Measurements from ENCODE around the gene BAHCC1. TPM values are rescaled to one million over a fixed set of nuclear protein-coding genes. Genes with fewer than 3 reads are reported as not detected.

The BAHCC1 gene
- total and polyA plus RNA-seq, 10 of the 15 experiments (the other 5 are each of a cell fraction or from before 2014, with no cell fraction given), result 0.03 to 0.14 (median 0.11) TPM; not detected in 6

DNA sequence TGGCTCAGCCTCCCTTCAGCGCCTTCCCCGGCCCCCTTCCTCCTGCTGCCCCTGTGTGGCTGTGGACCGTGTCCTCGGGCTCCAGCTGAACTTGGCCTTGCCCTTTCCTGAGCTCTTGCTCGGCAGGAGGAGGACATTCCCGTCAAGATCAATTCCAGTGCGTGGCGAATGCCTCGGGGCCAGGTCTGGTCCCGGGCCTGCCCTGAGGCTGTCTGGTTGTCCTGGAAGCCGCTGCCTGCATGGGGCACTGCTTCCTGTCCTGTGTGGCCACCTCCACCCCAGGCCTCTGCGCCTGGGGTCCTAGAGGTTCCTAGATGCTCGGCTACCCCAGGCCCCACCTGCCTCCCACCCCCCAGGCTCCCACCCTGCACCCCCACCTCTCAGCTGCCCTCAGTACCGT is 12.8 kb downstream of the BAHCC1 start:
- intact Hi-C loops (cut with micrococcal nuclease; ENCODE audit: unreplicated experiment), result no loop called here
- ATAC-seq (no peak), DNase-seq (ENCODE audit: low read depth, low spot score) (no peak), FAIRE-seq (no peak)
- H3K27me3 ChIP-seq (replicated peaks in 1 of 2; ENCODE audit: control insufficient read depth in 2 of 2, insufficient read depth in 2 of 2, low read length in 1 of 2), result peaks cover 0 to 2% of the 10 kb centered on the region in 2 experiments; a peak in 2 of 4 replicates
- H3K4me2 ChIP-seq (ENCODE audit: control insufficient read depth, insufficient read depth), result no peak overlapping the region
- WGBS (ENCODE audit: insufficient coverage, insufficient replicate concordance, low lambda C conversion rate, missing lambda C conversion rate), result 31% methylated on average over 13 of the region's 14 CpGs
- no peaks in the 10 kb centered on the region for H3K9me3 ChIP-seq (replicated peaks; ENCODE audit: control insufficient read depth, insufficient read depth, low read length)
- RAD21 ChIA-PET (ENCODE audit: unreplicated experiment), result no interaction called here
- SMC1A ChIA-PET (ENCODE audit: uncharacterized antibody, unreplicated experiment), result no interaction called here
- no peak overlapping the region for H3K27ac ChIP-seq (ENCODE audit: control insufficient read depth, insufficient read depth)
- H3K79me2 ChIP-seq (ENCODE audit: control insufficient read depth, insufficient read depth, low read length), result no peaks in the 10 kb centered on the region
- H4K20me1 ChIP-seq (ENCODE audit: control insufficient read depth, insufficient read depth), result no peaks in the 10 kb centered on the region
- CTCF ChIA-PET, result no interaction called here
- H2AFZ ChIP-seq (ENCODE audit: control insufficient read depth, low read depth, low read length), result no peak overlapping the region
- POLR2A ChIA-PET, result no interaction called here
- H3K36me3 ChIP-seq (ENCODE audit: control insufficient read depth in 2 of 2, insufficient read depth in 2 of 2, low read length in 1 of 2), result no peaks in the 10 kb centered on the region
- in situ Hi-C loops (cut with MboI), result no loop called here
- no TSS peak for BruUV-seq (replicated peaks)
- TF ChIP-seq MAX (IDR thresholded peaks at IDR 0.05; ENCODE audit: low read depth, low read length), result no peak
- TF ChIP-seq NR2C2 (IDR thresholded peaks at IDR 0.05; ENCODE audit: borderline replicate concordance, control insufficient read depth, insufficient read length, low read depth), result no peak
- TF ChIP-seq RAD51 (IDR thresholded peaks at IDR 0.05), result no peak
- no peak for TF ChIP-seq ZNF384 (IDR thresholded peaks at IDR 0.05; ENCODE audit: borderline replicate concordance, low read depth, low read length)
- no peak overlapping the region for H3K9ac ChIP-seq (ENCODE audit: control insufficient read depth, insufficient read depth, low read length)
- H3K4me3 ChIP-seq, result no peak overlapping the region
- H3K4me1 ChIP-seq (ENCODE audit: control insufficient read depth, insufficient read depth, low read length), result peaks cover 6% of the 10 kb centered on the region

DNA sequence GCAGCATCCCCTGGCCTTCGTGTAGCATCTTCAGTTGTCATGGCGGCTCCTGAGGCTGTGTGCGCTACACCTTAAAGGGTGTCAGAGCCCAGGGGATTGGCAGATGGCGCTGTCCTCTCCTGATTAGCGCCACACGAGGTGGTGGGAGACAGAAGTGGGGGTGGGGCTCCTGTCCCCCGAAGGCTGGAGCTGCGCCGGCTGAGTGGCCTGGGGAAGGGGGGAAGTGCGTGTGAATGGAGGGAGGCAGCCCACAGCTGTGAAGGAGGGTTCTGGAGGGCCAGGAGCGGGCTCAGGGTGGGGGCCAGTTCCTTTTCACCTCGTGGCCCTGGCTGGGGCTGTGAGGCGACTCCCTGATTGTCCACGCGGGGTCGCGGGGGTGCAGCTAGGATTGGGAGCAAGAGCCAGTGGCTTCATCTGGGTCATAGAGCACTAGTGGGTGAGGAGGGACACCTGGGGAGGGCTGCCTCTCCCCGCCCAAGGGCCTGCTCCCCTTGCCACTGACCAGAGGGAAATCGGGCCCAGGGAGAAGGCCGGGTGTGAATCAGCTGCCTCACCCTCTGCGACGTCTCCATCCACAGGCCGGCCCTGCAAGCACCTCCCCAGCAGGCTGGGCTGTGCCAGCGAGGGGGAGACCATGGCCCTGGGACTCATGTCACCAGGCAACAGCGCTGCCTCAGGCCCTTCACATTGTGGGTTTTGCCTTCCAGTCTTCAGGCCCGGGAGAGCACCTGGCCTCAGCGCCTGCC is 14.1 kb downstream of the BAHCC1 start:
- CTCF ChIA-PET, result no interaction called here
- peaks cover 0 to 2% of the 10 kb centered on the region in 2 experiments; a peak in 2 of 4 replicates for H3K27me3 ChIP-seq (replicated peaks in 1 of 2; ENCODE audit: control insufficient read depth in 2 of 2, insufficient read depth in 2 of 2, low read length in 1 of 2)

More for the DNA sequence above, 14.1 kb downstream of the BAHCC1 start:
- ChIA-PET SMC1A (ENCODE audit: uncharacterized antibody, unreplicated experiment) (no interaction called here), RAD21 (ENCODE audit: unreplicated experiment) (no interaction called here), POLR2A (no interaction called here)
- Histone ChIP-seq H3K79me2 (ENCODE audit: control insufficient read depth, insufficient read depth, low read length) (no peaks in the 10 kb centered on the region), H3K9me3 (replicated peaks; ENCODE audit: control insufficient read depth, insufficient read depth, low read length) (no peaks in the 10 kb centered on the region), H3K4me1 (ENCODE audit: control insufficient read depth, insufficient read depth, low read length) (peaks cover 6% of the 10 kb centered on the region), H3K36me3 (ENCODE audit: control insufficient read depth in 2 of 2, insufficient read depth in 2 of 2, low read length in 1 of 2) (no peaks in the 10 kb centered on the region), H2AFZ (ENCODE audit: control insufficient read depth, low read depth, low read length) (no peak overlapping the region), H3K9ac (ENCODE audit: control insufficient read depth, insufficient read depth, low read length) (no peak overlapping the region), H3K4me3 (no peak overlapping the region), H3K4me2 (ENCODE audit: control insufficient read depth, insufficient read depth) (no peak overlapping the region), H3K27ac (ENCODE audit: control insufficient read depth, insufficient read depth) (no peak overlapping the region), H4K20me1 (ENCODE audit: control insufficient read depth, insufficient read depth) (no peaks in the 10 kb centered on the region)
- FAIRE-seq (no peak), ATAC-seq (no peak; the same call in 2 of the 3 replicates), DNase-seq (ENCODE audit: low read depth, low spot score) (no peak)
- in situ Hi-C loops (cut with MboI) (no loop called here), intact Hi-C loops (cut with micrococcal nuclease; ENCODE audit: unreplicated experiment) (no loop called here)
- 34% methylated on average over 25 of the region's 27 CpGs for WGBS (ENCODE audit: insufficient coverage, insufficient replicate concordance, low lambda C conversion rate, missing lambda C conversion rate)
- TF ChIP-seq, protein P1, sequence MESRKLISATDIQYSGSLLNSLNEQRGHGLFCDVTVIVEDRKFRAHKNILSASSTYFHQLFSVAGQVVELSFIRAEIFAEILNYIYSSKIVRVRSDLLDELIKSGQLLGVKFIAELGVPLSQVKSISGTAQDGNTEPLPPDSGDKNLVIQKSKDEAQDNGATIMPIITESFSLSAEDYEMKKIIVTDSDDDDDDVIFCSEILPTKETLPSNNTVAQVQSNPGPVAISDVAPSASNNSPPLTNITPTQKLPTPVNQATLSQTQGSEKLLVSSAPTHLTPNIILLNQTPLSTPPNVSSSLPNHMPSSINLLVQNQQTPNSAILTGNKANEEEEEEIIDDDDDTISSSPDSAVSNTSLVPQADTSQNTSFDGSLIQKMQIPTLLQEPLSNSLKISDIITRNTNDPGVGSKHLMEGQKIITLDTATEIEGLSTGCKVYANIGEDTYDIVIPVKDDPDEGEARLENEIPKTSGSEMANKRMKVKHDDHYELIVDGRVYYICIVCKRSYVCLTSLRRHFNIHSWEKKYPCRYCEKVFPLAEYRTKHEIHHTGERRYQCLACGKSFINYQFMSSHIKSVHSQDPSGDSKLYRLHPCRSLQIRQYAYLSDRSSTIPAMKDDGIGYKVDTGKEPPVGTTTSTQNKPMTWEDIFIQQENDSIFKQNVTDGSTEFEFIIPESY (IDR thresholded peaks at IDR 0.05), result peak; percentile 64; the same call in 1 of the 2 replicates
- TF ChIP-seq, protein P2, sequence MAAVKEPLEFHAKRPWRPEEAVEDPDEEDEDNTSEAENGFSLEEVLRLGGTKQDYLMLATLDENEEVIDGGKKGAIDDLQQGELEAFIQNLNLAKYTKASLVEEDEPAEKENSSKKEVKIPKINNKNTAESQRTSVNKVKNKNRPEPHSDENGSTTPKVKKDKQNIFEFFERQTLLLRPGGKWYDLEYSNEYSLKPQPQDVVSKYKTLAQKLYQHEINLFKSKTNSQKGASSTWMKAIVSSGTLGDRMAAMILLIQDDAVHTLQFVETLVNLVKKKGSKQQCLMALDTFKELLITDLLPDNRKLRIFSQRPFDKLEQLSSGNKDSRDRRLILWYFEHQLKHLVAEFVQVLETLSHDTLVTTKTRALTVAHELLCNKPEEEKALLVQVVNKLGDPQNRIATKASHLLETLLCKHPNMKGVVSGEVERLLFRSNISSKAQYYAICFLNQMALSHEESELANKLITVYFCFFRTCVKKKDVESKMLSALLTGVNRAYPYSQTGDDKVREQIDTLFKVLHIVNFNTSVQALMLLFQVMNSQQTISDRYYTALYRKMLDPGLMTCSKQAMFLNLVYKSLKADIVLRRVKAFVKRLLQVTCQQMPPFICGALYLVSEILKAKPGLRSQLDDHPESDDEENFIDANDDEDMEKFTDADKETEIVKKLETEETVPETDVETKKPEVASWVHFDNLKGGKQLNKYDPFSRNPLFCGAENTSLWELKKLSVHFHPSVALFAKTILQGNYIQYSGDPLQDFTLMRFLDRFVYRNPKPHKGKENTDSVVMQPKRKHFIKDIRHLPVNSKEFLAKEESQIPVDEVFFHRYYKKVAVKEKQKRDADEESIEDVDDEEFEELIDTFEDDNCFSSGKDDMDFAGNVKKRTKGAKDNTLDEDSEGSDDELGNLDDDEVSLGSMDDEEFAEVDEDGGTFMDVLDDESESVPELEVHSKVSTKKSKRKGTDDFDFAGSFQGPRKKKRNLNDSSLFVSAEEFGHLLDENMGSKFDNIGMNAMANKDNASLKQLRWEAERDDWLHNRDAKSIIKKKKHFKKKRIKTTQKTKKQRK (IDR thresholded peaks at IDR 0.05; ENCODE audit: low read depth, low read length), result no peak
- no TSS peak for BruUV-seq (replicated peaks)
